Measurements from ENCODE around the gene RAB17. TPM values are rescaled to one million over a fixed set of nuclear protein-coding genes. Genes with fewer than 3 reads are reported as not detected.
"Not testable (repeated sequence)": the region's sequence is repeated elsewhere in the genome, so short reads cannot be mapped to it uniquely, and the experiment has no call there.

The RAB17 gene
- total RNA-seq, 1 donor = 0.36 TPM

DNA sequence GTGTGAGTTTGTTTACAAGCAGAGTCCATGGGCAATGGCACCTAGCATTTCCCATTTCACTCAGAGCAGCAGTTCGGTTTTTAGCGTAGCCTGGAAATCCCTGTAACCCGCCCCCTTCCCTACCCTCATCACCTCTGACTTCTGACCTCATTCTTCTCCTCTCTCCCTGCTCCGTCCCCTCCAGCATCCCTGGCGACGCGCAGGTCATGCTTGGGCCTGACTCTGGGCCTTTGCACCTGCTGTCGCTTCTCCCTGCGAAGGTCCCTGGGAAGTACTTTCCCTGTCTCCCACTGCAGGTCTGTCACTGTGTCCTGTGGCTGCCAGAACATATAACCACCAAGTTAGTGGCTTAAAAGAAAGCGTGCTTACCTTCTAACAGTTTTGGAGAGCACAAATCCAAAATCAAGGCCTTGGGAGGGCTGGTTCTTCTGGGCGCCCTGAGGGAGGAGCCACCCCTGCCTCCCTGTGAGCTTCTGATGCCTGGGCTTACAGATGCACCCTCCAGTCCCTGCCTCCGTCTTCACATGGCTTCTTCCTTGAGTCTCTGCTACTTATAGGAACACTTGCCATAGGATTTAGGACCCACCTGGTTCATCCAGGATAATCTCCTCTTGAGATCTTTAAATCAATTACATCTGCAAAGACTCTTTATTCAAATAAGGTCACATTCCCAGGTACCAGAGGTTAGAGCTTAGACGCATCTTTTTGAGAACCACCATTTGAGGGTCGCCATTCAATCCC lies 8.1 kb upstream of the RAB17 start:
- H3K79me2 ChIP-seq (ENCODE audit: insufficient read depth, low read length) = no peaks in the 10 kb centered on the region
- H3K36me3 ChIP-seq (ENCODE audit: insufficient read depth, low read length) = no peaks in the 10 kb centered on the region
- no peak overlapping the region for H3K4me2 ChIP-seq (ENCODE audit: insufficient read depth, low read length)
- no peaks in the 10 kb centered on the region for H4K20me1 ChIP-seq (ENCODE audit: insufficient read depth, low read length)
- no peak overlapping the region for H2AFZ ChIP-seq (ENCODE audit: low read length)
- no peak for TF ChIP-seq CTCF (IDR thresholded peaks at IDR 0.05; ENCODE audit: extremely low read depth, low read depth, low read length)
- peaks cover 11% of the 10 kb centered on the region for H3K4me1 ChIP-seq (ENCODE audit: insufficient read depth, low read length)
- no peak overlapping the region for H3K27ac ChIP-seq (ENCODE audit: low read depth, low read length)
- H3K27me3 ChIP-seq (ENCODE audit: insufficient read depth, low read length) = no peaks in the 10 kb centered on the region
- no peak overlapping the region for H3K4me3 ChIP-seq (ENCODE audit: insufficient read depth, low read length)
- H3K9me3 ChIP-seq (ENCODE audit: low read depth, low read length) = no peaks in the 10 kb centered on the region
- peak; percentile 80 for DNase-seq (ENCODE audit: insufficient read length, low spot score, missing footprints)

GRCh38 chr2:237597196-237598145 lies 6.9 kb upstream of the RAB17 start:
- Histone ChIP-seq H3K27ac (ENCODE audit: low read depth, low read length) (no peak overlapping the region), H3K27me3 (ENCODE audit: insufficient read depth, low read length) (no peaks in the 10 kb centered on the region), H3K4me1 (ENCODE audit: insufficient read depth, low read length) (peaks cover 7% of the 10 kb centered on the region), H3K9me3 (ENCODE audit: low read depth, low read length) (no peaks in the 10 kb centered on the region), H2AFZ (ENCODE audit: low read length) (no peak overlapping the region), H3K4me2 (ENCODE audit: insufficient read depth, low read length) (no peak overlapping the region), H3K79me2 (ENCODE audit: insufficient read depth, low read length) (no peaks in the 10 kb centered on the region), H3K36me3 (ENCODE audit: insufficient read depth, low read length) (no peaks in the 10 kb centered on the region), H3K4me3 (ENCODE audit: insufficient read depth, low read length) (no peak overlapping the region), H4K20me1 (ENCODE audit: insufficient read depth, low read length) (no peaks in the 10 kb centered on the region)
- TF ChIP-seq CTCF (IDR thresholded peaks at IDR 0.05; ENCODE audit: extremely low read depth, low read depth, low read length) = no peak
- DNase-seq (ENCODE audit: insufficient read length, low spot score, missing footprints) = no peak

GRCh38 chr2:237596520-237597195 lies 6.1 kb upstream of the RAB17 start:
- H3K4me1 ChIP-seq (ENCODE audit: insufficient read depth, low read length) = peaks cover 7% of the 10 kb centered on the region
- no peak overlapping the region for H3K4me3 ChIP-seq (ENCODE audit: insufficient read depth, low read length)
- no peaks in the 10 kb centered on the region for H3K36me3 ChIP-seq (ENCODE audit: insufficient read depth, low read length)
- no peak overlapping the region for H3K27ac ChIP-seq (ENCODE audit: low read depth, low read length)
- no peaks in the 10 kb centered on the region for H3K79me2 ChIP-seq (ENCODE audit: insufficient read depth, low read length)
- peak; percentile 58 for DNase-seq (ENCODE audit: insufficient read length, low spot score, missing footprints)
- H3K9me3 ChIP-seq (ENCODE audit: low read depth, low read length) = no peaks in the 10 kb centered on the region
- H2AFZ ChIP-seq (ENCODE audit: low read length) = no peak overlapping the region
- TF ChIP-seq CTCF (IDR thresholded peaks at IDR 0.05; ENCODE audit: extremely low read depth, low read depth, low read length) = no peak
- H3K27me3 ChIP-seq (ENCODE audit: insufficient read depth, low read length) = no peaks in the 10 kb centered on the region
- H3K4me2 ChIP-seq (ENCODE audit: insufficient read depth, low read length) = no peak overlapping the region
- no peaks in the 10 kb centered on the region for H4K20me1 ChIP-seq (ENCODE audit: insufficient read depth, low read length)

GRCh38 chr2:237595829-237596519 lies 5.4 kb upstream of the RAB17 start:
- not testable (repeated sequence) for H3K9me3 ChIP-seq (ENCODE audit: low read depth, low read length); H3K27ac ChIP-seq (ENCODE audit: low read depth, low read length); H4K20me1 ChIP-seq (ENCODE audit: insufficient read depth, low read length); H3K27me3 ChIP-seq (ENCODE audit: insufficient read depth, low read length); H3K79me2 ChIP-seq (ENCODE audit: insufficient read depth, low read length); H2AFZ ChIP-seq (ENCODE audit: low read length); H3K36me3 ChIP-seq (ENCODE audit: insufficient read depth, low read length); H3K4me3 ChIP-seq (ENCODE audit: insufficient read depth, low read length); DNase-seq (ENCODE audit: insufficient read length, low spot score, missing footprints); H3K4me2 ChIP-seq (ENCODE audit: insufficient read depth, low read length)
- peaks cover 10% of the 10 kb centered on the region for H3K4me1 ChIP-seq (ENCODE audit: insufficient read depth, low read length)
